ENCODE data around the gene KLHDC2.
"Not testable (repeated sequence)": the region's sequence is repeated elsewhere in the genome, so short reads cannot be mapped to it uniquely, and the experiment has no call there.

KLHDC2 gene

GRCh38 chr14:49781040-49781439 is 13.1 kb downstream of the KLHDC2 start:
- DNase-seq, result not testable (repeated sequence)

- no peak for DNase-seq
These were observed 15.6 kb downstream of the KLHDC2 start for GRCh38 chr14:49783394-49784014.

GRCh38 chr14:49786315-49786714 is 18.4 kb downstream of the KLHDC2 start:
- DNase-seq, result no peak

GRCh38 chr14:49792618-49793017 is 24.7 kb downstream of the KLHDC2 start:
- no peak for DNase-seq

- DNase-seq, result no peak
These were observed 28.1 kb downstream of the KLHDC2 start for GRCh38 chr14:49796025-49796424.

GRCh38 chr14:49808780-49809179 is 40.8 kb downstream of the KLHDC2 start:
- DNase-seq, result no peak

GRCh38 chr14:49816118-49816517 is 48.2 kb downstream of the KLHDC2 start:
- DNase-seq, result not testable (repeated sequence)

- no peak for DNase-seq
These were observed 48.9 kb downstream of the KLHDC2 start for GRCh38 chr14:49816844-49817243.

GRCh38 chr14:49820176-49820575 is 52.2 kb downstream of the KLHDC2 start:
- no peak for DNase-seq

GRCh38 chr14:49828640-49829039 is 60.7 kb downstream of the KLHDC2 start:
- no peak for DNase-seq

Measured in T-helper 9 cell (primary cell).